ENCODE measurements around the gene SAMD13.

DNA sequence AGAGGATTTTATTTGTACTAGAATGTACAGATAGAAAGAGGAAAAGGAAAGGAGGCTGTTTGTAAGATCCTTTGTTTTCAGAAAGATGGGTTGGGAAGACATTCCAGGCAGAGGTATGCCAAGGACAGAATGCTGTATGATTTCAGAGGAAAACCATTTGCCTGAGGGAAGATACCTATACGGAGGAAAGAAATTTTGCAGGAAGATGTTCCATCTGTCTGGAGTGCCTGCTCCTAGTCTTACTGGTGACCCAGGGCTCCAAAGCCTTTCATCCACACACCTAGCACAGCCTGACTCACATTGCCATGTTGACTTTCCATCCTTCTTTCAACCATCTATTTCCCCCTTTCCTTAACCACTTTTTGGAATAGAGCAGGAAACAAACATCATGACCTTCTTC is 18.2 kb downstream of the SAMD13 start:
- TF ChIP-seq MAZ (IDR thresholded peaks at IDR 0.05; ENCODE audit: borderline replicate concordance, low read depth, low read length), result no peak
- TF ChIP-seq, protein P1, sequence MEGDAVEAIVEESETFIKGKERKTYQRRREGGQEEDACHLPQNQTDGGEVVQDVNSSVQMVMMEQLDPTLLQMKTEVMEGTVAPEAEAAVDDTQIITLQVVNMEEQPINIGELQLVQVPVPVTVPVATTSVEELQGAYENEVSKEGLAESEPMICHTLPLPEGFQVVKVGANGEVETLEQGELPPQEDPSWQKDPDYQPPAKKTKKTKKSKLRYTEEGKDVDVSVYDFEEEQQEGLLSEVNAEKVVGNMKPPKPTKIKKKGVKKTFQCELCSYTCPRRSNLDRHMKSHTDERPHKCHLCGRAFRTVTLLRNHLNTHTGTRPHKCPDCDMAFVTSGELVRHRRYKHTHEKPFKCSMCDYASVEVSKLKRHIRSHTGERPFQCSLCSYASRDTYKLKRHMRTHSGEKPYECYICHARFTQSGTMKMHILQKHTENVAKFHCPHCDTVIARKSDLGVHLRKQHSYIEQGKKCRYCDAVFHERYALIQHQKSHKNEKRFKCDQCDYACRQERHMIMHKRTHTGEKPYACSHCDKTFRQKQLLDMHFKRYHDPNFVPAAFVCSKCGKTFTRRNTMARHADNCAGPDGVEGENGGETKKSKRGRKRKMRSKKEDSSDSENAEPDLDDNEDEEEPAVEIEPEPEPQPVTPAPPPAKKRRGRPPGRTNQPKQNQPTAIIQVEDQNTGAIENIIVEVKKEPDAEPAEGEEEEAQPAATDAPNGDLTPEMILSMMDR (conservative IDR thresholded peaks at IDR 0.05; ENCODE audit: low read depth, low read length), result no peak
- TF ChIP-seq MAFK (IDR thresholded peaks at IDR 0.05; ENCODE audit: low read depth, low read length), result no peak
- no peak for TF ChIP-seq POLR2A (IDR thresholded peaks at IDR 0.05; ENCODE audit: low read depth, low read length)
- TF ChIP-seq, protein P2, sequence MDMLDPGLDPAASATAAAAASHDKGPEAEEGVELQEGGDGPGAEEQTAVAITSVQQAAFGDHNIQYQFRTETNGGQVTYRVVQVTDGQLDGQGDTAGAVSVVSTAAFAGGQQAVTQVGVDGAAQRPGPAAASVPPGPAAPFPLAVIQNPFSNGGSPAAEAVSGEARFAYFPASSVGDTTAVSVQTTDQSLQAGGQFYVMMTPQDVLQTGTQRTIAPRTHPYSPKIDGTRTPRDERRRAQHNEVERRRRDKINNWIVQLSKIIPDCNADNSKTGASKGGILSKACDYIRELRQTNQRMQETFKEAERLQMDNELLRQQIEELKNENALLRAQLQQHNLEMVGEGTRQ (IDR thresholded peaks at IDR 0.05; ENCODE audit: low read depth, low read length), result no peak
- TF ChIP-seq SMC3 (IDR thresholded peaks at IDR 0.05; ENCODE audit: low read depth, low read length), result no peak
